ENCODE data around the gene FAM89B. TPM values are rescaled to one million over a fixed set of nuclear protein-coding genes. Genes with fewer than 3 reads are reported as not detected.
A peak's percentile ranks its signal among the peaks of the same experiment; 100 is the strongest.

FAM89B gene
- total RNA-seq, 2 donors from 2014 or later = 21.4 to 26.7 TPM

- DNase-seq (peak in 1 of 2 donors; percentile 44), ATAC-seq (replicated peaks in 1 of 2) (no peak)
- Mint-ChIP-seq H3K36me3 (ENCODE audit: insufficient read depth in 2 of 2) (peaks cover 13 to 16% of the 10 kb centered on the region in 2 donors), H3K4me3 (peak overlapping the region; percentile 92 to 93), H3K27me3 (ENCODE audit: low read depth) (no peaks in the 10 kb centered on the region), H3K27ac (peak overlapping the region; percentile 22), H3K4me1 (ENCODE audit: low read depth) (peaks cover 48% of the 10 kb centered on the region), H3K9me3 (no peaks in the 10 kb centered on the region)
Observed at GRCh38 chr11:65576232-65576866, 4.0 kb downstream of the FAM89B start.

GRCh38 chr11:65576867-65577755, 4.8 kb downstream of the FAM89B start:
- Mint-ChIP-seq H3K4me1 (ENCODE audit: low read depth) (peaks cover 40% of the 10 kb centered on the region), H3K27ac (peak overlapping the region; percentile 22), H3K4me3 (peak overlapping the region; percentile 92 to 93), H3K27me3 (ENCODE audit: low read depth) (no peaks in the 10 kb centered on the region), H3K36me3 (ENCODE audit: insufficient read depth in 2 of 2) (peaks cover 13 to 19% of the 10 kb centered on the region in 2 donors), H3K9me3 (no peaks in the 10 kb centered on the region)
- DNase-seq (peak; percentile 46 to 51), ATAC-seq (replicated peaks in 1 of 2) (no peak)

GRCh38 chr11:65577756-65578109, 5.4 kb downstream of the FAM89B start:
- Mint-ChIP-seq H3K4me1 (ENCODE audit: low read depth) (peaks cover 36% of the 10 kb centered on the region), H3K36me3 (ENCODE audit: insufficient read depth in 2 of 2) (peaks cover 11 to 19% of the 10 kb centered on the region in 2 donors), H3K9me3 (no peaks in the 10 kb centered on the region), H3K27ac (peak overlapping the region; percentile 66), H3K27me3 (ENCODE audit: low read depth) (no peaks in the 10 kb centered on the region), H3K4me3 (peak overlapping the region; percentile 92 to 93)
- DNase-seq = no peak
- ATAC-seq (replicated peaks in 1 of 2) = no peak

GRCh38 chr11:65578134-65578533, 5.8 kb downstream of the FAM89B start:
- Mint-ChIP-seq H3K9me3 (no peaks in the 10 kb centered on the region), H3K4me1 (ENCODE audit: low read depth) (peaks cover 34% of the 10 kb centered on the region), H3K27me3 (ENCODE audit: low read depth) (no peaks in the 10 kb centered on the region), H3K27ac (peak overlapping the region; percentile 66), H3K36me3 (ENCODE audit: insufficient read depth in 2 of 2) (peaks cover 11 to 20% of the 10 kb centered on the region in 2 donors), H3K4me3 (peak overlapping the region; percentile 92 to 93)
- DNase-seq = no peak
- no peak for ATAC-seq (replicated peaks in 1 of 2)

- H3K4me3 Mint-ChIP-seq = peak overlapping the region; percentile 92 to 93
- no peaks in the 10 kb centered on the region for H3K27me3 Mint-ChIP-seq (ENCODE audit: low read depth)
- DNase-seq (no peak), ATAC-seq (replicated peaks in 1 of 2) (no peak)
- H3K9me3 Mint-ChIP-seq = no peaks in the 10 kb centered on the region
- H3K4me1 Mint-ChIP-seq (ENCODE audit: low read depth) = peaks cover 28% of the 10 kb centered on the region
- peak overlapping the region; percentile 66 for H3K27ac Mint-ChIP-seq
- H3K36me3 Mint-ChIP-seq (ENCODE audit: insufficient read depth in 2 of 2) = peaks cover 11 to 20% of the 10 kb centered on the region in 2 donors
Observed at GRCh38 chr11:65578667-65579066, 6.3 kb downstream of the FAM89B start.

GRCh38 chr11:65579291-65579690, 7.0 kb downstream of the FAM89B start:
- DNase-seq = no peak
- no peak for ATAC-seq (replicated peaks in 1 of 2)
- H3K27me3 Mint-ChIP-seq (ENCODE audit: low read depth) = no peaks in the 10 kb centered on the region
- H3K4me3 Mint-ChIP-seq = peak overlapping the region in 1 of 2 donors; percentile 18
- H3K36me3 Mint-ChIP-seq (ENCODE audit: insufficient read depth in 2 of 2) = peaks cover 14 to 20% of the 10 kb centered on the region in 2 donors
- no peaks in the 10 kb centered on the region for H3K9me3 Mint-ChIP-seq
- peak overlapping the region; percentile 38 for H3K27ac Mint-ChIP-seq
- H3K4me1 Mint-ChIP-seq (ENCODE audit: low read depth) = peaks cover 24% of the 10 kb centered on the region

- Mint-ChIP-seq H3K27me3 (ENCODE audit: low read depth) (no peaks in the 10 kb centered on the region), H3K27ac (no peak overlapping the region), H3K36me3 (ENCODE audit: insufficient read depth in 2 of 2) (peaks cover 14 to 20% of the 10 kb centered on the region in 2 donors), H3K4me3 (no peak overlapping the region), H3K4me1 (ENCODE audit: low read depth) (peaks cover 17% of the 10 kb centered on the region), H3K9me3 (no peaks in the 10 kb centered on the region)
- no peak for DNase-seq
- no peak for ATAC-seq (replicated peaks in 1 of 2)
Observed at GRCh38 chr11:65580031-65580692, 7.8 kb downstream of the FAM89B start.

- no peaks in the 10 kb centered on the region for H3K27me3 Mint-ChIP-seq (ENCODE audit: low read depth)
- peaks cover 11 to 20% of the 10 kb centered on the region in 2 donors for H3K36me3 Mint-ChIP-seq (ENCODE audit: insufficient read depth in 2 of 2)
- H3K9me3 Mint-ChIP-seq = no peaks in the 10 kb centered on the region
- no peak for DNase-seq
- H3K27ac Mint-ChIP-seq = peak overlapping the region; percentile 47
- H3K4me3 Mint-ChIP-seq = no peak overlapping the region
- H3K4me1 Mint-ChIP-seq (ENCODE audit: low read depth) = peaks cover 12% of the 10 kb centered on the region
- no peak for ATAC-seq (replicated peaks in 1 of 2)
Observed at GRCh38 chr11:65580756-65581155, 8.4 kb downstream of the FAM89B start.

- Mint-ChIP-seq H3K9me3 (no peaks in the 10 kb centered on the region), H3K4me3 (no peak overlapping the region), H3K4me1 (ENCODE audit: low read depth) (peaks cover 24% of the 10 kb centered on the region), H3K27me3 (ENCODE audit: low read depth) (no peaks in the 10 kb centered on the region), H3K27ac (peak overlapping the region; percentile 56), H3K36me3 (ENCODE audit: insufficient read depth in 2 of 2) (peaks cover 8 to 25% of the 10 kb centered on the region in 2 donors)
- no peak for ATAC-seq (replicated peaks in 1 of 2)
- DNase-seq = no peak
Observed at GRCh38 chr11:65581928-65582327, 9.6 kb downstream of the FAM89B start.

- Mint-ChIP-seq H3K4me3 (no peak overlapping the region), H3K36me3 (ENCODE audit: insufficient read depth in 2 of 2) (peaks cover 7 to 21% of the 10 kb centered on the region in 2 donors), H3K9me3 (no peaks in the 10 kb centered on the region), H3K27ac (no peak overlapping the region), H3K4me1 (ENCODE audit: low read depth) (peaks cover 30% of the 10 kb centered on the region), H3K27me3 (ENCODE audit: low read depth) (no peaks in the 10 kb centered on the region)
- ATAC-seq (replicated peaks in 1 of 2) = no peak
- no peak for DNase-seq
Observed at GRCh38 chr11:65583589-65583988, 11.3 kb downstream of the FAM89B start.

GRCh38 chr11:65584106-65584505, 11.8 kb downstream of the FAM89B start:
- DNase-seq = no peak
- Mint-ChIP-seq H3K36me3 (ENCODE audit: insufficient read depth in 2 of 2) (peaks cover 7 to 23% of the 10 kb centered on the region in 2 donors), H3K4me3 (no peak overlapping the region), H3K4me1 (ENCODE audit: low read depth) (peaks cover 33% of the 10 kb centered on the region), H3K27me3 (ENCODE audit: low read depth) (no peaks in the 10 kb centered on the region), H3K9me3 (no peaks in the 10 kb centered on the region), H3K27ac (no peak overlapping the region)
- ATAC-seq (replicated peaks in 1 of 2) = no peak

GRCh38 chr11:65584723-65585171, 12.4 kb downstream of the FAM89B start:
- ATAC-seq (replicated peaks in 1 of 2) = no peak
- no peak overlapping the region for H3K27ac Mint-ChIP-seq
- no peaks in the 10 kb centered on the region for H3K27me3 Mint-ChIP-seq (ENCODE audit: low read depth)
- H3K9me3 Mint-ChIP-seq = no peaks in the 10 kb centered on the region
- DNase-seq = no peak
- peaks cover 5 to 18% of the 10 kb centered on the region in 2 donors for H3K36me3 Mint-ChIP-seq (ENCODE audit: insufficient read depth in 2 of 2)
- peaks cover 38% of the 10 kb centered on the region for H3K4me1 Mint-ChIP-seq (ENCODE audit: low read depth)
- H3K4me3 Mint-ChIP-seq = no peak overlapping the region
